ENCODE data around the gene ADM2.

The ADM2 gene

DNA sequence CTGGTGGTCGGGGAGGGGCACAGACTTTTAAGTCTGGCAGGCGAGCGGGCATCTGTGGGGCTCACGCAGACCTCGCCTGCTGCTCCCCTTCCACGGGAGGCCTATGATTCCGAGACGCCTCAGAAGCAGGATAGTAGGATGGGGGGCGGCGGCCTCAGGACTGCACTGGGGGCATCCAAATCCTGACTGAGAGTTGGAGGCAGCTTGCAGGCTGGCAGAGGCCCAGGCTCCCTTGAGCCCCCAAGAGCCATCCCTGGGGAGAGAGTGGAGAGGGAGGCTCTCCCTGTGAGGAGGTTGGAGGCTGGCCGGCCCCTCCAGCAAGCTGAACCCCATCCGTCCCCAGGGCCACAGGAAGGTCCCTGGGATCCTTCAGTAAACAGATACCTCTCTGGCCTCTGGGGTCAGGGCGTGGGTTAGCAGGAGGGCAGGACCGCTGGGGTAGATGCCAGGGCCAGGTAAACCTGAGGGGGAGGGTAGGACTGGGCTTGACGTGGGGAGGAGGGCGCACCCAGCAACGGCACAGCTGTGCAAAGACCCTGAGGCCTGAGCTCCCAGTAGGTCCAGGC is 39.8 kb upstream of the ADM2 start:
- no peaks in the 10 kb centered on the region for H3K36me3 Mint-ChIP-seq

GRCh38 chr22:50443197-50443596 is 38.1 kb upstream of the ADM2 start:
- Mint-ChIP-seq H3K27me3 (no peaks in the 10 kb centered on the region), H3K36me3 (no peaks in the 10 kb centered on the region), H3K4me1 (peaks cover 12% of the 10 kb centered on the region), H3K27ac (no peak overlapping the region), H3K9me3 (no peaks in the 10 kb centered on the region), H3K4me3 (no peak overlapping the region)

More for the DNA sequence above, 39.8 kb upstream of the ADM2 start:
- no peak overlapping the region for H3K4me3 Mint-ChIP-seq
- peaks cover 12% of the 10 kb centered on the region for H3K4me1 Mint-ChIP-seq
- H3K27me3 Mint-ChIP-seq = no peaks in the 10 kb centered on the region
- peak overlapping the region; percentile 8 for H3K27ac Mint-ChIP-seq
- no peaks in the 10 kb centered on the region for H3K9me3 Mint-ChIP-seq

DNA sequence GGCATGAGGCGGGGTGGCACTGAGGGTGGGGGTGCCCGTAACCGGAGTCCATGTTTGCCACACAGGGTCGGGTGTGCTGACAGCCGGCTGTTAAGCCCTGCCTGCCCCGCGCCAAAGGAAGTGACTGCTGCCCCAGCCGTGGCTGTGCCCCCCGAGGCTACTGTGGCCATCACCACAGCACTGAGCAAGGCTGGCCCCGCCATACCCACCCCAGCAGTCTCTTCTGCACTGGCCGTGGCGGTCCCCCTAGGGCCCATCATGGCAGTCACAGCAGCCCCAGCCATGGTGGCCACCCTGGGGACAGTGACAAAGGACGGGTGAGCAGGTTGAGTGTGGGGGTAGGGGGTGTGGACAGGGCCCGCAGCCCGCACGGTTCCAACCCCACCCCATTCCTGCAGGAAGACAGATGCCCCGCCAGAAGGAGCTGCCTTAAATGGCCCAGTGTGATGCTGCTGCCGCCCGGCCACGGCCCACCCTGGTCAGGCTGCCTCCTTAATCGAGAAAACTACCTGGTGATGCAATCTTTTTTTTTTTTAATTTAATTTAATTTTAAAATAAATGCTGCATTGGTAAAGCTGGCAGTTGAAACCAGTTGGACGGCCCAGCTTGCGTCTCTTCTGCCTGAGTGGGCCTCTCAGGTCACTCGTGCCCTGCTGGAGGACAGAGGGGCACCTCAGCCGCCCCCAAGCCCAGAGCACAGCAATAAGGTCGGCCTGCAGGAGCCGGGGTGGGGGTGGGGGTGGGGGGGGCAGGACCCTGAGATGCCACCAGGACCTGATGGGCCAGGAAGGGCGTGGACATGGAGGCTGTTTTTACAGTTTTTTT is 37.3 kb upstream of the ADM2 start:
- no peaks in the 10 kb centered on the region for H3K9me3 Mint-ChIP-seq
- no peak overlapping the region for H3K4me3 Mint-ChIP-seq
- H3K27ac Mint-ChIP-seq = no peak overlapping the region
- no peaks in the 10 kb centered on the region for H3K27me3 Mint-ChIP-seq
- peaks cover 3% of the 10 kb centered on the region for H3K36me3 Mint-ChIP-seq
- H3K4me1 Mint-ChIP-seq = peaks cover 12% of the 10 kb centered on the region

- Mint-ChIP-seq H3K4me1 (peaks cover 12% of the 10 kb centered on the region), H3K36me3 (peaks cover 4% of the 10 kb centered on the region), H3K4me3 (no peak overlapping the region)
Measured at GRCh38 chr22:50444663-50445062, 36.7 kb upstream of the ADM2 start.

DNA sequence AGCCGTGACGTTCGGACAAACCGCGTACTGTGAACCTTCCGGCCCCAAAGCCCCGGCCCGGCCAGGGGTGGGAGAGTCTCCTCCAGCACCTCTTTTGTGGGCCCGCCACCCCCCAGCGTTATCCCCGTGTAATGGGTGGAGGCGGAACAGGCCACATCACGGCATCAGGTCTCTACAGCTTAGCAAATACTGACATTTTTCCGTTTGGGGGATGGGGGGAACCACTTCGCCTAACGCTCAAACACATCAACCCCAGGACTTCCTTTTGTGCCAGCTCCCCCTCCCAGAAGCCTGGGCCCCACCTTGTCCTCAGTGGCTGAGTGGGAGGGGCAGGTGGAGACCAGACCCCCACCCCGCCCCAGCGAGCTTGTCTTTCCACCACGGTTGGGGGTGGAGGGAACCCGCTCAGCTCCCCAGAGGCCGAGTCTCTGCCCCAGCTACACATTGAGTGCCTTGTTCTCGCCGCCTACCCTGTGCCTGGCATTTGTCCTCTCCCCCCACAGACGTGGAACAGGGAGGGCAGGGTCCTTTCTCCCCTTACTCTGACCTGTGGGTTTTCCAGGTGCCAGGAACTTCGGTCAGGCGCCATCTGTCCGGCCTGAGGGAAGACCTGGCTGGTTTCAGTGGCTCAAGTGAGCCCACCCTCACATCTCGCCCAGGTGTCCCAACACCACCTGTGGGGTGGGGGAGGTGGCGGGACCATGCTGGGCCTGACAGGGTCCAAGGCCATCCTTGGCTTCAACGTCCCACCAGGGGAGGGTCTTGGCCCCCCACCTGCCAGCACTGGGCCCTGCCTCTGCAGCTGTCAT is 36.1 kb upstream of the ADM2 start:
- no peaks in the 10 kb centered on the region for H3K9me3 Mint-ChIP-seq
- no peaks in the 10 kb centered on the region for H3K27me3 Mint-ChIP-seq
- peak overlapping the region; percentile 70 for H3K27ac Mint-ChIP-seq
- peaks cover 12% of the 10 kb centered on the region for H3K4me1 Mint-ChIP-seq
- H3K4me3 Mint-ChIP-seq = no peak overlapping the region
- H3K36me3 Mint-ChIP-seq = peaks cover 6% of the 10 kb centered on the region

More at GRCh38 chr22:50444663-50445062, 36.7 kb upstream of the ADM2 start:
- Mint-ChIP-seq H3K9me3 (no peaks in the 10 kb centered on the region), H3K27ac (no peak overlapping the region), H3K27me3 (no peaks in the 10 kb centered on the region)

DNA sequence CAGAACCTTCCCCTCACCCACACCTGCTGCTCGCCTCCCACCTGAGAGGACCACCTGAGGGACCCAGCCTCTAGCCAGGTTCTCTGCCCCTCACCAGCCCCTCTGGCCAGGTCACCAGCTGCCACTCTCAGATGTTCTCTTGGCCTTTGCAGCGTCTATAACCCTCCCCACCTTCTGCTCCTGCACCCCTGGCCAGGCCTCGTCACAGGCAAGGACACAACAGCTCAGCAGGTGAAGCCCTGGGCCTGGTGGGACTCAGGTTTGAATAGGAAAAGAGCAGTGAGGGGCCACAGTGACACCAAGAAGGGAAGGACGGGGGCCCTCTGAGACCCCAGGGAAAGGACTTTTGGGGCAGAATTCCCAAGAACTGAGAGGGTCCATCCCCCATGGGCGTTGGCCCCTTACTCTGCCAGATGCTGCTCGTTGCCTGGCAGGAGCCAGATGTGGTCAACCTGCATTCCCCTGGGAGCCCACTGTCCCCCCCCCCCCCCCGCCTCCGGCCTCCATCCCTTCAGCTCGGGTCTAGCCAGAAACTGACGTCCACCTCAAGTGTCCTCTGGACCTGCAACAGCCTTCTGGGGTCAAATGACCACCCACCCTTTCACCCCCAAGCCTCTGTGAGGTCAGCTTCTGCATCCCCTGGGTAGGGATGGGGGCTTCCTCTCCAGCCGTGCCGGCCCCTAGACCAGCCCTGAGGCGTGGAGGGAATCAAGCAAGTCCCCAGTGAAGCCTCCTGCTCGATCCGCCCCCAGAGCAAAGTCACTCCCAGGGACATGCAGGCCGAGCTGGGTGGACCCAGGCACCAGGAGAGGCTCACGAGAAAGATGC is 35.2 kb upstream of the ADM2 start:
- Mint-ChIP-seq H3K27me3 (no peaks in the 10 kb centered on the region), H3K36me3 (peaks cover 6% of the 10 kb centered on the region), H3K27ac (peak overlapping the region; percentile 46), H3K9me3 (no peaks in the 10 kb centered on the region), H3K4me1 (peaks cover 12% of the 10 kb centered on the region), H3K4me3 (no peak overlapping the region)

- peaks cover 10% of the 10 kb centered on the region for H3K36me3 Mint-ChIP-seq
- no peaks in the 10 kb centered on the region for H3K27me3 Mint-ChIP-seq
- H3K9me3 Mint-ChIP-seq = no peaks in the 10 kb centered on the region
- H3K4me1 Mint-ChIP-seq = peaks cover 14% of the 10 kb centered on the region
- H3K27ac Mint-ChIP-seq = peak overlapping the region; percentile 23
- H3K4me3 Mint-ChIP-seq = no peak overlapping the region
Measured at GRCh38 chr22:50446708-50447575, 34.4 kb upstream of the ADM2 start.

GRCh38 chr22:50447576-50448551 is 33.5 kb upstream of the ADM2 start:
- Mint-ChIP-seq H3K4me1 (peaks cover 17% of the 10 kb centered on the region), H3K9me3 (no peaks in the 10 kb centered on the region), H3K27me3 (no peaks in the 10 kb centered on the region), H3K4me3 (no peak overlapping the region), H3K36me3 (peaks cover 13% of the 10 kb centered on the region), H3K27ac (peak overlapping the region; percentile 23)

GRCh38 chr22:50452649-50453048 is 28.7 kb upstream of the ADM2 start:
- H3K27ac Mint-ChIP-seq = peak overlapping the region; percentile 43
- no peak overlapping the region for H3K4me3 Mint-ChIP-seq
- H3K4me1 Mint-ChIP-seq = peaks cover 10% of the 10 kb centered on the region
- no peaks in the 10 kb centered on the region for H3K9me3 Mint-ChIP-seq
- H3K36me3 Mint-ChIP-seq = peaks cover 15% of the 10 kb centered on the region
- H3K27me3 Mint-ChIP-seq = no peaks in the 10 kb centered on the region

DNA sequence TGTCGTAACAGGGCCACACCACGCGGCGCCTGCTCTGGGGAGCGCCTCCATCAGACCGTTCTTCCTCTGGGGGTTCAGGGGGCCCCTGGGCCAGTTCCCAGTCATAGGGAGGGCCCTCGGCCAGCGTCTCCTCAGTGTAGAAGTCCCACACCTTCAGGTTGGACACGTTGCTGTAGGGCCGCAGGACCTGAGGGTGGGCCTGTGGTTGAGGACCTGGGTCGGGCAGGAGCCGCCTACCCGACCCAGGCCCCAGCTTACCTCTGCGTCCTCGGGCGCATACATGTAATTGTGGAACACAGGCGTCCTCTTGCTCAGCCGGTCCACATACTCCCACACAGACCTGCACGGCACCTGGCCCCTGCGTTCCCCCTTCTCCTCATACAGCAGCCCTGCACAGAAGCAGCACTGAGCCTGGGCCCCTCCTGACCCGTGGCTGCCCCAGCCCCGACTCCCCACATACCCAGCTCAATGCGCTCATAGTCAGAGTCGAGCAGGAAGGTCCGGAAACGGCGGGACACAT is 26.7 kb upstream of the ADM2 start:
- Mint-ChIP-seq H3K9me3 (no peaks in the 10 kb centered on the region), H3K36me3 (peaks cover 11% of the 10 kb centered on the region), H3K4me3 (no peak overlapping the region), H3K27ac (no peak overlapping the region), H3K4me1 (peaks cover 10% of the 10 kb centered on the region), H3K27me3 (no peaks in the 10 kb centered on the region)

DNA sequence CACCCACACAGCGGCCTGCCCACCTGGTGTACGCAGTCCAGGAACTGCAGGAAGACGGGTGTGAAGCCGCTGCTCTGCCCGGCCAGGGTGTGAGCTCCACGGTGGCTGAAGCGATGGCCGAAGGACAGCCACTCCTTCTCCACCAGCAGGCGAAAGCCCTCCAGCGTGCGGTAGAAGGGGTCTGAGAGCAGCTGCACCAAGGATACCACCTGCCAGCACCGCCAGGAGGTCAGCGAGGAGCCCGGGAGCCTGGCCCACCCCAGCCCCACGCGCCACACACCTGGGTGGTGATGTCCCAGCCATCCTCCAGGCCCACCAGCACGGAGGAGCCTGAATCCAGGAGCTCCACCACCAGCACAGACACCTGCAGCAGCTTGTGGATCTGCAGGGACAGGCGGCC is 26.1 kb upstream of the ADM2 start:
- Mint-ChIP-seq H3K9me3 (no peaks in the 10 kb centered on the region), H3K27me3 (no peaks in the 10 kb centered on the region), H3K27ac (no peak overlapping the region), H3K4me3 (no peak overlapping the region), H3K4me1 (peaks cover 10% of the 10 kb centered on the region), H3K36me3 (peaks cover 9% of the 10 kb centered on the region)

DNA sequence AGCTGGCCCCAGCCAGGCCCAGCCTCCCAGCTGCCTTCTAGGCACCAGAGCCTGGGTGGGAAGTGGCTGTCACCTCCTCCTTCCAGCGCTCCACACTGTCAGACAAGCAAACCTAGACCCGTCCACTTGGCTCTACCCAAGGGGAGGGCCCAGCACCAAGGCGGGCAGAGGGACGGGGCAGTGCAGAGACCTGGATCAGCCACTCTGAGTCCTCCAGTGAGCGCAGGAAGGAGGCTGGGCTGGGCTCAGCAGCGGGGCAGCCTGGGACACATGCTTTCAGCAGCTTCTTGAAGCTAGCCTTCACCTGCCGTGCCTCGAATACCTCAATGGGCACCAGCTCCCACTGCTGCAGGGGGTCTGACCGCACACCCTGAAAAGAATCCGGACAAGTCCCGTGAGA is 25.3 kb upstream of the ADM2 start:
- Mint-ChIP-seq H3K27me3 (no peaks in the 10 kb centered on the region), H3K4me3 (no peak overlapping the region), H3K9me3 (no peaks in the 10 kb centered on the region), H3K36me3 (peaks cover 9% of the 10 kb centered on the region), H3K27ac (no peak overlapping the region), H3K4me1 (peaks cover 10% of the 10 kb centered on the region)

- no peaks in the 10 kb centered on the region for H3K9me3 Mint-ChIP-seq
- H3K27me3 Mint-ChIP-seq = no peaks in the 10 kb centered on the region
- H3K36me3 Mint-ChIP-seq = peaks cover 4% of the 10 kb centered on the region
- no peak overlapping the region for H3K4me3 Mint-ChIP-seq
- no peak overlapping the region for H3K27ac Mint-ChIP-seq
- peaks cover 8% of the 10 kb centered on the region for H3K4me1 Mint-ChIP-seq
Measured at GRCh38 chr22:50456466-50457234, 24.7 kb upstream of the ADM2 start.

All from activated naive CD4-positive, alpha-beta T cell treated with anti-CD3 and anti-CD28 coated beads, Interleukin-2, amount 50 U/mL, for 24 hours (primary cell).